RKO (cell line): Measurements from ENCODE around the gene TPSG1.
"Not testable (repeated sequence)": the region's sequence is repeated elsewhere in the genome, so short reads cannot be mapped to it uniquely, and the experiment has no call there.

Experiments used
- DNase-seq: peaks from one replicate; pipeline ENCODE4 v3.0.0-alpha.2; 2016; ENCODE audit warnings: low spot score

TPSG1 gene

DNA sequence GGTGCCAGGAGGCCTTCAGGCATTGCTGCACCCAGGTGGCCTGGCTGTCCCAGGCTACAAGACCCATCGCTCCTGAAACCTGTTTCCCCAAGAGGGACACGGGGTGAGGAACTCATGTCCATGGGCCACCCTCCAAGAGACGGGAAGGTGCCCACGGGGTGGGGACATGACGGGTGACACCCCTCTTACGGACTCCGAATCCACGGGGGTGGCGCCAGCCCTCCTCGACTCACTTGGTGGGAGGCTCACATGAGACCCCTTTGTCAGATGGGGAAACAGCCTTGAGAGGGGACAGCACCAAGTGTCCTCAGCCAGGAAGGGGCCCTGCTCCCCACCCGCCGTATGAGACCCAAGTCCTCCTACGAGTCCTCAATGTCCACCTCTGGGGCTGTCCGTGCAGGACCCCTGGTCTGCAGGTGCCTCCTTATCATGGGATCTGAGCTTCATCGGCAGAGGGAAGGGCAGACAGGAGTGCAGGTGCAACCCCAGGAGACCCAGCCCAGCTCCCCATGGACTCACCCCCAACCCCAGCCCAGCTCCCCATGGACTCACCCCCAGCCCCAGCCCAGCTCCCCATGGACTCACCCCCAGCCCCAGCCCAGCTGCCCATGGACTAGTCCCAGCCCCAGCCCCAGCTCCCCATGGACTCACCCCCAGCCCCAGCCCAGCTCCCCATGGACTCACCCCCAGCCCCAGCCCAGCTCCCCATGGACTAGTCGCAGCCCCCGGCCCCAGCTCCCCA, 5.6 kb upstream of the TPSG1 start:
- not testable (repeated sequence) for DNase-seq

DNA sequence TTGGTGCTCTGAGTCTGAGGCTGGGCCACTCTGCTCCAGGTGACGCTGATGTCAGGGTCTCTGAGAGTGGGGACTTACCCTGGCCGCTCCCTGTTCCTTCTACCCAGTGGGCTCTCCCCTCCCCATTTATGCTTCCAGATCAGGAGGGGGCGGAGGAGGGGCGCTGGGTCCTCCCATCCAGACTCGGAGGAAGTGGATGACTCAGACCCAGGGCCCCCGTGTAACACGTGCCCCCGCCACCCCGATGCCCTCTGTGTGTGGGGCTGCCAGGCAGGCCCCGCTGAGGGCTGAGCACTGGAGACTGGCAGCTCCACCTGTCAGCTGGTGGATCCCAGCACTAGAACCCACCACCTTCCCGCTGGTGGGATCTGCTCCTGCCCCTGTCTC, 5.0 kb upstream of the TPSG1 start, which contains the start of gene TPSB2:
Gene TPSB2, minus strand, starts transcription at position 101 of the 387 bp plus-strand sequence. CDS start 233 bp downstream, outside the sequence.
- not testable (repeated sequence) for DNase-seq

DNA sequence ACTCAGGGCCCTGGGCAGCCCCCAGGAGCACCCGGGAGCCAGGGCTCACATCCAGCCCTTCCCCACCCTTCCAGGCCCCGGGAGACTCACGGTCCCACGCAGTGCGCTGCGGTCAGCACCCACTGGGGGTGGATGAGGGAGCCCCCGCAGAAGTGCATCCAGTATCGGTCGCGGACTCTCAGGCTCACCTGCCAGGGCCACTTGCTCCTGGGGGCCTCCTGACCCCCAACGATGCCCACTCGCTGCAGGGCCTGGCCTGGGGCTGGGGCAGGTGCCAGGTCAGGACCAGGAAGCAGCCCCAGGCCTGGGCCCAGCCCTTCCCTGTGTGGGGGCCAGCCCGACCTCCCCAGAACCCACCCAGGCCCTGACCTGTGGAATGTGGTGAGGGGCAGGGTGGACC, 4.4 kb upstream of the TPSG1 start:
- not testable (repeated sequence) for DNase-seq

- DNase-seq, result not testable (repeated sequence)
These were observed 3.2 kb upstream of the TPSG1 start for GRCh38 chr16:1228227-1228626.

DNA sequence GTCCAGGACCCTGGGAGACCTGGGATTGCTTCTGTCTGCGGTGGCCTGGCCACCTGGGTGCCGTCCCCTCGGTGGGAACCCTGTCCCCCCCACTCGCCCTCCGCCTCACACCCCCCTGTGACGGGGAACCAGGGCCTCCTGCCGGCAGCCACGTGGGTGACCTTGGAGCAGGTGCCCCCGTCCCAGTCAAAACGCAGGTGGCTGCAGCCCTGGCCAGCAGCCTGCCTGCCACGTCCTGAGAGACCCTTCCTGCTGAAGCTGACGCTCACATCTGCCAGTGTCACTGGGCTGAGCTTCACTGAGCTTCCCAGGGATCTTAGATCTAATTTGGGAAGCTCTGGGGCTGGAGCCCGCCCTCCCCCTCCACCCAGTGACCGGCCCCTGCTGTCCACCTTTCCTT, 1.6 kb upstream of the TPSG1 start:
- DNase-seq, result not testable (repeated sequence)

DNA sequence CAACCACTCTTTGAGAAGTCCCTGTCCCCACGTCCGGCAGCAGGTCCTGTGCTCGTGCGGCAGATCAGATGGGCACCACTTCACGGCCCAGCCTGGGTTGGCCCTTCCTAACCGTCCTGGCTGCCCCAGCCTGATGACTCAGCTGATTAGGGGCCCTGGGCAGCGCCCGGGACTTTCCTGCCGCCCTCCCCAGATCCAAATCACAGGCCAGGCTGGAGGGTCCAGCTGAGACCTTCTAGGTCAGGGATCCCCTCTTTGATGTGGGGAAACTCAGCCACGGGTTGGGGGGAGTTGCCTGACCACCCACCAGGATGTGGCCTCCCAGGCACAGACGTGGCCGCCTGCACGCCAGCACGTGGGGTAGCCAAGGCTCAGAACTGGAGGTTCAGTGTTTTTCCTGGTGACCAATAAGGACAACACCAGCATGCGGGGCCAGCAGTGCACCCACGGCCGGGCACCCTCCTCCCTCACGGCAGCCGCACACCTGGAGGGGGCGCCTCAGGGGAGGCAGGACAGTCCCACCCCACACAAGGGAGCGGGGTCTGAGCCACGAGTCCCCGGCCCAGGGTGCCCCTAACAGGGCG, 752 bp upstream of the TPSG1 start:
- DNase-seq, result not testable (repeated sequence)

GRCh38 chr16:1224558-1224957, 510 bp downstream of the TPSG1 start:
- DNase-seq, result no peak

- DNase-seq, result no peak
These were observed 1.5 kb downstream of the TPSG1 start for GRCh38 chr16:1223355-1224214.

GRCh38 chr16:1222553-1223354, 2.3 kb downstream of the TPSG1 start:
- no peak for DNase-seq

GRCh38 chr16:1221628-1222552, 3.2 kb downstream of the TPSG1 start:
- DNase-seq, result no peak

- DNase-seq, result no peak
These were observed 4.0 kb downstream of the TPSG1 start for GRCh38 chr16:1220841-1221627.

GRCh38 chr16:1220098-1220728, 4.9 kb downstream of the TPSG1 start:
- DNase-seq, result no peak

DNA sequence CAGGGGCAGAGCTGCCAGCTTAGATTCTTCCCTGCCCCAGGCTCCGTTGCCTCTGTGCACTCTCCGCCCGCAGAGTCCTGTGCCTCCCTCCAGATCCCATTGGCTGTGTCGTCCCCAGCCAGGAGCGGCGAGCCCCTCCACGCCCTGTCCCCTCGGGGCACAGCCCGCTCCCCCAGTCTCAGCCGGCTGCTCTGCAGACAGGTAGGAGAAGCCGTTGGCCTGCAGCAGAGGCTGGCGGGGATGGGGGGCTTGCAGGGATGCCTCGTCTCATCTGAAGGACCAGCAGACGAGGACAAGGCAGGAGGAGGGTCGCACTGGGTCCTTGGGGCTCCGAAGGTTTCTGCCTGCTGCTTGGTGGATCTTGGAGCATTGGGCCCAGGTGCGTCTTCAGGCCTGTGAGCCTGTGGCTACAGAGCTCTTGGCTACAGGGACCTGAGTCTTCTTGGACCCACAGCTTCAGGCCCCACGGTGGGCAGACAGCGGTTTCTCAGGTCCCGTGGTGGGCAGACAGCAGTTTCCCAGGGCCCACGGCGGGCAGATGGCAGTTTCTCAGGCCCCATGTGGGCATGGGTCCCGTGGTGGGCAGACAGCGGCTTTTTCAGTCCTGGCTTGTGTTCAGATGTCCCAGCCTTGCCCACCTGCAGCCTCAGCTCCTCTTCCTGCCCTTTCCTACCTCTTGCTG, 6.0 kb downstream of the TPSG1 start:
- no peak for DNase-seq

DNA sequence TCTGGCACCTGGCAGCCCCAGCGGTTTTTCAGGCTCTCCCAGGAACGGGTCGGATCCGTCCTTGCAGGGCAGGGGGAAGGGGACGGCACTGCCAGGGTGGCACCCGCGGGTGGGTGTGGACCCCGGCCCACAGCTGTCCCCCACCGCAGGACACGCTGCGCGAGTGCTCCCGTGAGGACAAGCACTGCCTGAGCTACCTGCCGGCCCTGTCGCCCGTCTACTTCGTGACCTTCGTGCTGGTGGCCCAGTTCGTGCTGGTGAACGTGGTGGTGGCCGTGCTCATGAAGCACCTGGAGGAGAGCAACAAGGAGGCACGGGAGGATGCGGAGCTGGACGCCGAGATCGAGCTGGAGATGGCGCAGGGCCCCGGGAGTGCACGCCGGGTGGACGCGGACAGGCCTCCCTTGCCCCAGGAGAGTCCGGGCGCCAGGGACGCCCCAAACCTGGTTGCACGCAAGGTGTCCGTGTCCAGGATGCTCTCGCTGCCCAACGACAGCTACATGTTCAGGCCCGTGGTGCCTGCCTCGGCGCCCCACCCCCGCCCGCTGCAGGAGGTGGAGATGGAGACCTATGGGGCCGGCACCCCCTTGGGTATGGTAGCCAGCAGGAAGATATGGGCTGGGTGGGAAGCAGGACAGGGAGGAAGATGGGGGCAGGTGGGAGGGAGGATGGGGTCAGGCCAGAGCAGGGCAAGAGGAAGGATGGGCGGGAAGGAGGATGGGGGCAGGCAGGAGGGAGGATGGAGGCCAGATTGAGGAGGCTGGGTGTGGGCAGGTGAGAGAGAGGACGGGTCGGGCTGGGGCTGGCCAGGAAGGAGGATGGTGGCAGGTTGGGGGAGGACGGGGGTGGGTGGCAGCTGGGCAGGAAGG, 6.8 kb downstream of the TPSG1 start:
- no peak for DNase-seq

- no peak for DNase-seq
These were observed 7.5 kb downstream of the TPSG1 start for GRCh38 chr16:1217526-1217925.

GRCh38 chr16:1216681-1217400, 8.2 kb downstream of the TPSG1 start:
- no peak for DNase-seq

DNA sequence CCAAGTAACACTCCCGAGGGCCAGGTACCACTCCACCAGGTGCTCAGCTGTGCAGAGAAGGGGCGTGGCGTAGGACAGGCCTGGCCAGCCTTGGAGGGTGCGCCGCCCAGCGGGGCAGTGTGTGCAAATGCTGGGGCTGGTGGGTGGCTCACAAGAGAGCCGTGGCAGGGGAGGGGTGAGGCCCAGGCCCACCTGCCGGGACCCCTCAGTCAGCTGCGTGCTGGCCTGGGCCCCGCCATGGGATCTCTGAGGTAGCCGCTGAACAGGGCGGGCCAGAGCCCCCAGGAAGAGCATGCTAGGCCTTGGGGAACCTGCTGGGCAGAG, 8.8 kb downstream of the TPSG1 start:
- no peak for DNase-seq
